Activated B cell treated with CpG ODN at 0.5 μM for 24 hours (primary cell): ENCODE results near the gene CD200R1. TPM values are rescaled to one million over a fixed set of nuclear protein-coding genes. Genes with fewer than 3 reads are reported as not detected.

Experiments
- ATAC-seq: fragments of 200-7000 bp; cut with Tn5 transposase; one replicate; pipeline ENCODE4 v1.10.0; 2021; ENCODE audit warnings: low read depth, mild to moderate bottlenecking, moderate library complexity
- CTCF ChIA-PET: fragments of 350-600 bp; sonication (Branson Sonifier 250); formaldehyde crosslinking; loops from one replicate; lab custom pipeline; 2021; ENCODE audit warnings: antibody characterized with exemption; lab: Charles Lee
- POLR2A ChIA-PET: fragments of 350-600 bp; sonication (Branson Sonifier 250); formaldehyde crosslinking; loops from one replicate; lab custom pipeline; 2021; ENCODE audit warnings: antibody characterized with exemption; lab: Charles Lee
- DNase-seq: peaks from one replicate; pipeline ENCODE4 v3.0.0; 2022
- H3K27ac Mint-ChIP-seq: one replicate; pipeline ENCODE4 v1.8.0; 2020; ENCODE audit warnings: mixed read lengths
- H3K27me3 Mint-ChIP-seq: one replicate; pipeline ENCODE4 v1.8.0; 2021; ENCODE audit warnings: mixed read lengths
- H3K36me3 Mint-ChIP-seq: one replicate; pipeline ENCODE4 v1.8.0; 2021; ENCODE audit warnings: low read depth, mixed read lengths
- H3K4me1 Mint-ChIP-seq: one replicate; pipeline ENCODE4 v1.8.0; 2021; ENCODE audit warnings: mixed read lengths
- H3K4me3 Mint-ChIP-seq: one replicate; pipeline ENCODE4 v1.8.0; 2020; ENCODE audit warnings: mild to moderate bottlenecking, mixed read lengths
- H3K9me3 Mint-ChIP-seq: one replicate; pipeline ENCODE4 v1.8.0; 2020; ENCODE audit warnings: mixed read lengths
- CTCF ChIP-seq: fragments of 200-600 bp; IDR thresholded peaks from one replicate; pipeline ENCODE4 v1.8.0; 2022; ENCODE audit warnings: antibody characterized with exemption, mild to moderate bottlenecking
- intact Hi-C: fragments of 100-400 bp; cut with micrococcal nuclease; formaldehyde crosslinking; loops from one replicate; pipeline ENCODE4 v1.15.1; 2024
- total RNA-seq: library from RNA; stranded (reverse); gene quantifications from 2 replicates; pipeline ENCODE4 v1.2.3, GENCODE V29; 2022

CD200R1 gene
- total RNA-seq, 1 donor from 2014 or later, result 3.3 TPM

DNA sequence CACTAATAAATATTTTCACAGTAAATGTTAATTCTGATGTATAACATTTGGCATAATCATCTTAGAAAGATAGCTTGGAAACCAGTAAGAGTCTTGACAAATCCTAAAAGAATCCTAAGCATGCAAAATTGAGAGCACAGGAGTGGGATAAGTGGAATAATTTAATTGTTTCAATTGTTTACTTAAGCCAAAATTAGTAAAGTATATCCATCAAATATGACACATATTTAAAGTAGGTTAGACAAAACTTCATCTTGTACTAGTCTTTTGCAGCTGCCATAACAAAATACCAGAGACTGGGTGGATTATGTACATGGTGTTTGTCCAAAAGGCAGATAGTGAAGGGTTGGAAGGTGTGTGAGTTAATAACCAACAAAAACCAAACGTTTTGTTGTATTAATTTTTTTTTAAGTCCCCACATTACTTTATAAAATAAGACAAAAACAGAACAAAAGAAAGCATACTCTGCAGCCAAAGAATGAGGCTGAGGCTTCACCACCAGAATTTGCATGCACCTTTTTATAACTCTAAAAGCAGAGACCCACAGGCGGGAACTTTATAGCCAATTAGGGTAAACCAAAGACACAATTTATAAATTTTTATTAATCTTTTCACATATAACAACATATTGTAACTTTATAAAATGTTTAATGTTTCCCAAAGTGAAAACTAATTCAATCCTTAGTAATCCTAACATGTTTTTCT, 86.4 kb downstream of the CD200R1 start:
- no peak for TF ChIP-seq CTCF
- H3K4me1 Mint-ChIP-seq, result peaks cover 25% of the 10 kb centered on the region
- CTCF ChIA-PET, result interaction anchor here (0.7 to 0.8 kb wide), 2 partner anchors 93 to 154 kb away, joined by 3 read pairs; no protein-coding TSS in a partner anchor
- POLR2A ChIA-PET, result interaction anchor here (0.7 kb wide), 1 partner anchor 108 kb away, joined by 3 read pairs; no protein-coding TSS in a partner anchor
- DNase-seq, result no peak
- H3K27me3 Mint-ChIP-seq, result no peaks in the 10 kb centered on the region
- peak overlapping the region; percentile 12 for H3K4me3 Mint-ChIP-seq
- no peak overlapping the region for H3K27ac Mint-ChIP-seq
- no peak for ATAC-seq
- H3K9me3 Mint-ChIP-seq, result no peaks in the 10 kb centered on the region
- intact Hi-C loops, result loop anchor here (2.0 kb wide), 1 partner anchor 14 kb away; no protein-coding TSS in a partner anchor
- H3K36me3 Mint-ChIP-seq, result no peaks in the 10 kb centered on the region

GRCh38 chr3:112884678-112885290, 90.1 kb downstream of the CD200R1 start:
- ATAC-seq (no peak), DNase-seq (no peak)
- TF ChIP-seq CTCF, result no peak
- intact Hi-C loops, result no loop called here
- peaks cover 43% of the 10 kb centered on the region for H3K4me1 Mint-ChIP-seq
- H3K27me3 Mint-ChIP-seq, result no peaks in the 10 kb centered on the region
- POLR2A ChIA-PET, result no interaction called here
- peaks cover 3% of the 10 kb centered on the region for H3K9me3 Mint-ChIP-seq
- no peaks in the 10 kb centered on the region for H3K36me3 Mint-ChIP-seq
- no peak overlapping the region for H3K4me3 Mint-ChIP-seq
- CTCF ChIA-PET, result no interaction called here
- H3K27ac Mint-ChIP-seq, result no peak overlapping the region

DNA sequence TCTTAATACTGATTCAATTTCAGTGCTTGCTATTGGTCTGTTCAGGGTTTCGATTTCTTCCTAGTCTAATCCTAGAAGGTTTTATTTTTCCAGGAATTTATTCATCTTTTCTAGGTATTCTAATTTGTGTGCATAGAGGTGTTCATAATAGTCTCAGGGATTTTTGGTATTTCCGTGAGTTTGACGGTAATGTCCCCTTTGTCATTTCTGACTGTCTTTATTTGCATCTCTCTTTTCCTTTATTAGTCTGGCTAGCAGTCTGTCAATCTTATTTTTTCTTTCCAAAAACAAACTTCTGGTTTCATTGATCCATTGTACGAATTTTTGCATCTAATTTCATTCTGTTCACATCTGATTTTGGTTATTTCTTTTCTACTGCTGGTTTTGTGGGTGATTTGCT, 93.0 kb downstream of the CD200R1 start:
- ChIA-PET CTCF (interaction anchor here (1.3 kb wide), 1 partner anchor 68 kb away, joined by 3 read pairs; no protein-coding TSS in a partner anchor), POLR2A (no interaction called here)
- no peaks in the 10 kb centered on the region for H3K36me3 Mint-ChIP-seq
- DNase-seq, result no peak
- H3K27ac Mint-ChIP-seq, result no peak overlapping the region
- TF ChIP-seq CTCF, result no peak
- H3K4me3 Mint-ChIP-seq, result peak overlapping the region; percentile 28
- intact Hi-C loops, result no loop called here
- no peaks in the 10 kb centered on the region for H3K27me3 Mint-ChIP-seq
- peaks cover 25% of the 10 kb centered on the region for H3K4me1 Mint-ChIP-seq
- no peak for ATAC-seq
- H3K9me3 Mint-ChIP-seq, result peaks cover 7% of the 10 kb centered on the region

- Mint-ChIP-seq H3K27ac (peak overlapping the region; percentile 67), H3K4me1 (peaks cover 48% of the 10 kb centered on the region), H3K9me3 (peaks cover 12% of the 10 kb centered on the region), H3K4me3 (no peak overlapping the region), H3K27me3 (no peaks in the 10 kb centered on the region), H3K36me3 (no peaks in the 10 kb centered on the region)
- no peak for DNase-seq
- CTCF ChIA-PET, result no interaction called here
- no peak for ATAC-seq
- intact Hi-C loops, result loop anchor here (2.0 kb wide), 1 partner anchor 13 kb away; no protein-coding TSS in a partner anchor
- TF ChIP-seq CTCF, result no peak
- POLR2A ChIA-PET, result no interaction called here
Observed at GRCh38 chr3:112875561-112875960, 99.3 kb downstream of the CD200R1 start.

GRCh38 chr3:112874725-112875124, 100.2 kb downstream of the CD200R1 start:
- CTCF ChIA-PET, result no interaction called here
- intact Hi-C loops, result loop anchor here (1.0 to 5.0 kb wide), 3 partner anchors 9 to 98 kb away; no protein-coding TSS in a partner anchor

More at GRCh38 chr3:112874725-112875124, 100.2 kb downstream of the CD200R1 start:
- Mint-ChIP-seq H3K4me3 (peak overlapping the region; percentile 39), H3K9me3 (peaks cover 17% of the 10 kb centered on the region), H3K4me1 (peaks cover 44% of the 10 kb centered on the region), H3K36me3 (peaks cover 3% of the 10 kb centered on the region), H3K27ac (peak overlapping the region; percentile 80), H3K27me3 (no peaks in the 10 kb centered on the region)
- TF ChIP-seq CTCF, result no peak
- no peak for DNase-seq
- POLR2A ChIA-PET, result no interaction called here
- ATAC-seq, result no peak
